Endothelial cell of umbilical vein (primary cell): Measurements from ENCODE around the gene TMOD4. TPM values are rescaled to one million over a fixed set of nuclear protein-coding genes. Genes with fewer than 3 reads are reported as not detected.

Source experiments
- BruUV-seq: library from RNA; stranded (reverse); fragments of 400-500 nt; replicated peaks from 2 replicates; lab custom pipeline; 2021; lab: Mats Ljungman, UMichigan
- CTCF ChIA-PET: fragments of 300-600, 350-600 bp; sonication (Branson Sonifier 250); formaldehyde crosslinking; loops from one replicate; lab custom pipeline; 2021; ENCODE audit warnings: antibody characterized with exemption, inconsistent platforms; lab: Charles Lee
- POLR2A ChIA-PET: fragments of 300-600, 350-600 bp; sonication (Branson Sonifier 250); formaldehyde crosslinking; loops from one replicate; lab custom pipeline; 2021; ENCODE audit warnings: antibody characterized with exemption, inconsistent platforms; lab: Charles Lee
- DNase-seq: peaks from one replicate; pipeline ENCODE4 v3.0.0-alpha.2; 2011; ENCODE audit warnings: low read depth, low spot score
- FAIRE-seq: peaks from 2 replicates; lab custom pipeline; 2011; peaks lifted over from hg19 to GRCh38; lab: Jason Lieb, UNC
- H2AFZ ChIP-seq: 2 replicates; pipeline ENCODE4 v1.6.0; 2012; ENCODE audit warnings: low read depth, low read length, control low read depth, inconsistent platforms
- H3K27ac ChIP-seq: 2 replicates; pipeline ENCODE4 v1.5.1; 2011; ENCODE audit warnings: low read depth, mild to moderate bottlenecking, control low read depth, low read length, moderate library complexity; ENCODE audit not compliant: insufficient read depth
- H3K27me3 ChIP-seq, 2 experiments: 2 replicates each; pipeline versions ENCODE4 v1.6.0 to v1.6.1; 2011; ENCODE audit warnings: low read length in 2 of 2, mixed read lengths in 1 of 2; ENCODE audit not compliant: control insufficient read depth in 2 of 2, insufficient read depth in 2 of 2
- H3K36me3 ChIP-seq, 2 experiments: 2 replicates in 1 of 2; 3 replicates in 1 of 2; pipeline ENCODE4 v1.5.1; 2011; ENCODE audit warnings: low read length in 2 of 2, mild to moderate bottlenecking in 1 of 2, moderate library complexity in 1 of 2; ENCODE audit not compliant: control insufficient read depth in 2 of 2, insufficient read depth in 2 of 2; ENCODE audit errors: extremely low read depth in 1 of 2
- H3K4me1 ChIP-seq: 3 replicates; pipeline ENCODE4 v1.5.1; 2011; ENCODE audit warnings: mild to moderate bottlenecking, low read length; ENCODE audit not compliant: control insufficient read depth, insufficient read depth; ENCODE audit errors: extremely low read depth
- H3K4me2 ChIP-seq: 2 replicates; pipeline ENCODE4 v1.6.1; 2011; ENCODE audit warnings: low read length, control low read depth, mixed read lengths; ENCODE audit not compliant: insufficient read depth
- H3K4me3 ChIP-seq, 3 experiments: fragments of 200-600 bp in 1 of 3; sonication (generic), shearing (Covaris generic) in 1 of 3; replicated peaks in 1 of 3; 2 replicates each; pipeline ENCODE4 v1.5.1; 2011 to 2016; ENCODE audit warnings: control low read depth in 3 of 3, low read length in 3 of 3, mild to moderate bottlenecking in 2 of 3, inconsistent platforms in 1 of 3, low read depth in 1 of 3, moderate library complexity in 1 of 3; ENCODE audit not compliant: insufficient read depth in 1 of 3
- H3K79me2 ChIP-seq: 2 replicates; pipeline ENCODE4 v1.6.0; 2012; ENCODE audit warnings: low read length, inconsistent platforms; ENCODE audit not compliant: control insufficient read depth, insufficient read depth
- H3K9ac ChIP-seq: replicated peaks from 2 replicates; pipeline ENCODE3; 2011; ENCODE audit warnings: low read length, control low read depth; ENCODE audit not compliant: insufficient read depth; ENCODE audit errors: extremely low read depth
- H3K9me1 ChIP-seq: replicated peaks from 3 replicates; pipeline ENCODE4 v1.6.0; 2011; ENCODE audit warnings: mild to moderate bottlenecking, low read length; ENCODE audit not compliant: control insufficient read depth, insufficient read depth; ENCODE audit errors: extremely low read depth
- H3K9me3 ChIP-seq: replicated peaks from 2 replicates; pipeline ENCODE4 v1.5.1; 2012; ENCODE audit warnings: low read length, inconsistent platforms; ENCODE audit not compliant: control insufficient read depth, insufficient read depth
- H4K20me1 ChIP-seq: replicated peaks from 2 replicates; pipeline ENCODE3; 2011; ENCODE audit warnings: mild to moderate bottlenecking, low read length; ENCODE audit not compliant: control insufficient read depth, insufficient read depth; ENCODE audit errors: extremely low read depth
- CTCF ChIP-seq, 2 donors: IDR thresholded peaks; 1 replicate in 1 of 2; 2 replicates in 1 of 2; pipeline ENCODE4 v1.5.1; 2011; ENCODE audit warnings: low read length in 2 of 2, mild to moderate bottlenecking in 2 of 2, moderate library complexity in 2 of 2, control low read depth in 1 of 2, inconsistent platforms in 1 of 2, low read depth in 1 of 2; ENCODE audit not compliant: insufficient read depth in 1 of 2; ENCODE audit errors: extremely low read depth in 1 of 2
- EZH2 ChIP-seq: IDR thresholded peaks from 2 replicates; pipeline ENCODE4 v1.6.1; 2012; ENCODE audit warnings: borderline replicate concordance, low read depth, mild to moderate bottlenecking, moderate library complexity, low read length, inconsistent platforms; ENCODE audit not compliant: severe bottlenecking
- FOS ChIP-seq: IDR thresholded peaks from 2 replicates; pipeline ENCODE4 v1.6.1; 2011; ENCODE audit warnings: mild to moderate bottlenecking, low read length, moderate library complexity, borderline replicate concordance; ENCODE audit not compliant: insufficient read depth
- GATA2 ChIP-seq: IDR thresholded peaks from 2 replicates; pipeline ENCODE4 v1.7.0; 2011; ENCODE audit warnings: low read depth, mild to moderate bottlenecking, moderate library complexity, mixed read lengths, low read length; ENCODE audit not compliant: insufficient read length, insufficient read depth
- JUN ChIP-seq: IDR thresholded peaks from 2 replicates; pipeline ENCODE4 v1.6.1; 2011; ENCODE audit warnings: borderline replicate concordance, low read depth; ENCODE audit not compliant: insufficient read length, insufficient read depth
- MAX ChIP-seq: IDR thresholded peaks from 2 replicates; pipeline ENCODE4 v1.6.1; 2011; ENCODE audit not compliant: insufficient read depth, insufficient read length
- MYC ChIP-seq: IDR thresholded peaks from one replicate; pipeline ENCODE4 v1.6.1; 2011; ENCODE audit warnings: mild to moderate bottlenecking, low read depth, low read length
- POLR2A ChIP-seq: IDR thresholded peaks from 2 replicates; pipeline ENCODE4 v1.6.1; 2012; ENCODE audit warnings: low read depth, mild to moderate bottlenecking, control low read depth, low read length
- POLR2AphosphoS5 ChIP-seq: IDR thresholded peaks from 2 replicates; pipeline ENCODE4 v1.6.1; 2012; ENCODE audit warnings: low read depth, mild to moderate bottlenecking, control low read depth, low read length, moderate library complexity; ENCODE audit not compliant: insufficient read depth
- dilution Hi-C: fragments of 300-500 bp; cut with MboI; formaldehyde crosslinking; loops from one replicate; pipeline ENCODE4 v1.15.0; 2019; ENCODE audit warnings: low sequenced_read_pairs; ENCODE audit not compliant: extremely low pct_ligation_motif_present
- intact Hi-C: fragments of 100-400 bp; cut with micrococcal nuclease; formaldehyde crosslinking; loops from one replicate; pipeline ENCODE4 v1.10.0; 2022
- polyA plus RNA-seq, 4 experiments: library from polyadenylated mRNA; depleted of rRNA in 3 of 4; stranded (reverse) in 3 of 4; unstranded in 1 of 4; fragments of >200 nt; gene quantifications; 2 replicates each; pipeline versions ENCODE4 v1.2.1 to v1.2.3, GENCODE V29; 2011 to 2012; ENCODE audit warnings: missing spikeins in 1 of 4
- total RNA-seq: library from RNA; stranded (reverse); gene quantifications from 2 replicates; pipeline ENCODE4 v1.2.3, GENCODE V29; 2021

TMOD4 gene
- total and polyA plus RNA-seq, 2 donors (not counting 3 experiments of a cell fraction or from before 2014, with no cell fraction given): 0.22 to 1.4 TPM

GRCh38 chr1:151146072-151146411, 29.7 kb downstream of the TMOD4 start:
- no TSS peak for BruUV-seq
- peak overlapping the region; percentile 53 for H3K9ac ChIP-seq
- CTCF ChIA-PET: interaction anchor here (3.2 kb wide), 1 partner anchor 46 kb away, joined by 30 read pairs; no protein-coding TSS in a partner anchor
- H3K4me2 ChIP-seq: peak overlapping the region; percentile 96
- no peak overlapping the region for H3K27ac ChIP-seq
- H4K20me1 ChIP-seq: no peaks in the 10 kb centered on the region
- dilution Hi-C loops (no loop called here), intact Hi-C loops (loop anchor here (1.0 to 5.0 kb wide), 5 partner anchors 9 to 169 kb away; partner anchors contain the start of genes GABPB2 and LYSMD1)
- no peaks in the 10 kb centered on the region for H3K27me3 ChIP-seq
- no peaks in the 10 kb centered on the region for H3K9me3 ChIP-seq
- peak overlapping the region; percentile 49 to 81 (median 59) for H3K4me3 ChIP-seq
- H2AFZ ChIP-seq: peak overlapping the region; percentile 79
- POLR2A ChIA-PET: no interaction called here
- peaks cover 29% of the 10 kb centered on the region for H3K4me1 ChIP-seq
- TF ChIP-seq MYC (no peak), JUN (no peak), MAX (no peak), GATA2 (no peak)
- no peaks in the 10 kb centered on the region for H3K9me1 ChIP-seq
- H3K79me2 ChIP-seq: no peaks in the 10 kb centered on the region
- H3K36me3 ChIP-seq: peaks cover 0 to 6% of the 10 kb centered on the region in 2 experiments
- DNase-seq (peak; percentile 29), FAIRE-seq (no peak)

- no peak overlapping the region for H3K27ac ChIP-seq
- TF ChIP-seq EZH2 (no peak), POLR2A (no peak), POLR2AphosphoS5 (no peak), FOS (no peak), JUN (no peak), GATA2 (no peak), MYC (no peak), CTCF (IDR thresholded peaks at IDR 0.05; ENCODE audit: extremely low read depth in 1 of 2, insufficient read depth in 1 of 2, low read depth in 1 of 2, low read length in 2 of 2) (no peak), MAX (no peak)
- peak overlapping the region; percentile 53 for H3K9ac ChIP-seq
- POLR2A ChIA-PET: interaction anchor here (1.1 kb wide), 1 partner anchor 44 kb away, joined by 3 read pairs; the partner anchor contains the start of gene VPS72
- no peaks in the 10 kb centered on the region for H3K27me3 ChIP-seq
- FAIRE-seq: peak; percentile 12
- peaks cover 29% of the 10 kb centered on the region for H3K4me1 ChIP-seq
- H3K79me2 ChIP-seq: no peaks in the 10 kb centered on the region
- H3K9me1 ChIP-seq: no peaks in the 10 kb centered on the region
- peak overlapping the region; percentile 96 for H3K4me2 ChIP-seq
- H3K9me3 ChIP-seq: no peaks in the 10 kb centered on the region
- peak; percentile 40 for DNase-seq
- peak overlapping the region; percentile 49 to 81 (median 59) for H3K4me3 ChIP-seq
- intact Hi-C loops: loop anchor here (1.0 to 5.0 kb wide), 5 partner anchors 10 to 168 kb away; partner anchors contain the start of genes GABPB2 and LYSMD1
- CTCF ChIA-PET: interaction anchor here (0.6 to 3.2 kb wide), 4 partner anchors 10 to 121 kb away, joined by 3 to 30 read pairs (median 4); no protein-coding TSS in a partner anchor
- H4K20me1 ChIP-seq: no peaks in the 10 kb centered on the region
- peak overlapping the region; percentile 79 for H2AFZ ChIP-seq
- peaks cover 0 to 6% of the 10 kb centered on the region in 2 experiments for H3K36me3 ChIP-seq
- dilution Hi-C loops: no loop called here
- BruUV-seq: no TSS peak
Observed at GRCh38 chr1:151145304-151146071, 30.3 kb downstream of the TMOD4 start.
